DMS153 (cell line): ENCODE data around the gene VCPKMT.
"Not testable (repeated sequence)": the region's sequence is repeated elsewhere in the genome, so short reads cannot be mapped to it uniquely, and the experiment has no call there.

Experiments
- DNase-seq: peaks from one replicate; lab custom pipeline; 2025; lab: John Stamatoyannopoulos, UW

The VCPKMT gene

GRCh38 chr14:50092006-50092555 is 24.3 kb downstream of the VCPKMT start:
- DNase-seq, result no peak

DNA sequence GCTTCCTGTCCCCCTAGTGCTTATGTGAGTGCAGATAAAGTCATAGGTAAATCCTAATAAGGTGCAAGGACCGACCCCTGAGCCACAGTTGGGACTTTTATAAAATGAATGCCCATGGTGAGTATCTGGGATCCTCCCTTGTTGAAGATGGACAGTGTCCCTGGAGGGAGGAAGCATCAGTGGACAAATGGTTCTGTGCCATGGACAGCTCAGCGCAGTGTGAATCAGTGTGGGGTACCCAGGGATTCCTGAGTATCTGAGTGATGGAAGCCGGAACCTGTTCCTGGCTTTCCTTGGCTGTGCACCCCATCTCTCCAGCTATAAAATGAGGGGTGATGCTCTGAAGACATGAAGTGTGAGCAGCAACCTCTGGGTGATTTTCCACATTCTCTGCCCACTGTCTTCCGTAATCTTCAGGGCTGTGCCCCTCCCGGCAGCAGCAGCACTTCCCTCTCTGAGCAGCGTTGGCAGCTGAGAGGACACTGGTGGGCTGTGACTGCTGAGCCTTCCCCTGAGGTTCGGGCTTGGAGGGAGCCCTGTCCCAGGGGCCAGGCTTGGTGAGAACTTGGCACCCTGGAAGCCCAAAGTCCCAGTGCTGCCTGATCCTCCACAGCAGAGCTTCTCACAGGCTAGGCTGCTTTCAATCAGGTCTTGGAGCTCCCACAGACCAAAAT is 25.0 kb downstream of the VCPKMT start:
- no peak for DNase-seq

DNA sequence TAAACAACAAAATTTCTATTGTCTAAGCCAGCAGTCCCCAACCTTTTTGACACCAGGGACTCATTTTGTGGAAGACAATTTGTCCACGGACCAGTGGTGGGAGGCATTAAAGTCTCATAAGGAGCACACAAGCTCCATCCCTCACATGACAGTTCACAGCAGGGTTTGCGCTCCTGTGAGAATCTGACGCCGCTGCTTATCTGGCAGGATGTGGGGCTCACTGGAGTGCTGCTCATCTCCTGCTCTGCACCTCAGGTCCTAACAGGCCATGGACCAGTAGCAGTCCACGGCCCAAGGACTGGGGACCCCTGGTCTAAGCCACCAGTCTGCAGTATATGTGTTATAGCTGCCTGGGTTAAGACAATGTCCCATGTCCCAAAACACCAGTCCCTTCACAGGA is 27.2 kb downstream of the VCPKMT start:
- DNase-seq, result no peak

DNA sequence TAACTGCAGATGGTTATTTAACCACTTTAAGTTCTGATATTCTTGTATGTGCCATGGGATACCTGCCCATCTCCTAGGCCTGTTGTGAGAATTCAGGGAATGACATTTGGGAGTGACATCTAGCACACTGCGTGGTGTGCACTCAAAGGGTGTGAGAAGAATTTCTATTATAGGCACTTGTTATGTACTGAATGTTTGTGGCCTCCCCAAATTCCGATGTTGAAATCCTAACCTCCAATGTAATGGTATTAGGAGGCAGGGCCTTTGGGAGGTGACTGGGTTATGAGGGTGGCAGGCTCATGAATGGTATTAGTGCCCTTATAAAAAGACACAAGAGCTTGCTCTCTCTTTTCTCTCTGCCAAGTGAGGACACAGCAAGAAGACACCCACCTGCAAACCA is 27.6 kb downstream of the VCPKMT start:
- DNase-seq, result no peak

DNA sequence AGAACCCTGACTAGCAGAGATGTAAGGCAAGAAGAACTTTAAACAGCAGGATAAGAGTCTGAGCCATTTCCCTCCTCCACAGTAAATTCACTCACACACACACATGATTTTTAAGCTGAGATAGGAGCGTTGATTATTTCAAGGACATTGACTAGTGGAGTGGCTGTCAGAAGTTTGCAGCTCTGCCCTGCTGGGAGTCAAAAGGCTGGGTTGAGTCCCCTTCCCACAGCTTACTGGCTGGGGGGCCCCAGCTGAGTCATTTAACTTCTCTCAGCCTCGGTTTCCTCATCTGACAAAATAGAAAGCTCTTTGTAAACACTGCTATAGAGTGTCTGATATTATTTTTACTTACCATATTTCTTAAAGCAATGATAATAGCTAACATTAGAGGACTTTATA is 28.3 kb downstream of the VCPKMT start:
- no peak for DNase-seq

DNA sequence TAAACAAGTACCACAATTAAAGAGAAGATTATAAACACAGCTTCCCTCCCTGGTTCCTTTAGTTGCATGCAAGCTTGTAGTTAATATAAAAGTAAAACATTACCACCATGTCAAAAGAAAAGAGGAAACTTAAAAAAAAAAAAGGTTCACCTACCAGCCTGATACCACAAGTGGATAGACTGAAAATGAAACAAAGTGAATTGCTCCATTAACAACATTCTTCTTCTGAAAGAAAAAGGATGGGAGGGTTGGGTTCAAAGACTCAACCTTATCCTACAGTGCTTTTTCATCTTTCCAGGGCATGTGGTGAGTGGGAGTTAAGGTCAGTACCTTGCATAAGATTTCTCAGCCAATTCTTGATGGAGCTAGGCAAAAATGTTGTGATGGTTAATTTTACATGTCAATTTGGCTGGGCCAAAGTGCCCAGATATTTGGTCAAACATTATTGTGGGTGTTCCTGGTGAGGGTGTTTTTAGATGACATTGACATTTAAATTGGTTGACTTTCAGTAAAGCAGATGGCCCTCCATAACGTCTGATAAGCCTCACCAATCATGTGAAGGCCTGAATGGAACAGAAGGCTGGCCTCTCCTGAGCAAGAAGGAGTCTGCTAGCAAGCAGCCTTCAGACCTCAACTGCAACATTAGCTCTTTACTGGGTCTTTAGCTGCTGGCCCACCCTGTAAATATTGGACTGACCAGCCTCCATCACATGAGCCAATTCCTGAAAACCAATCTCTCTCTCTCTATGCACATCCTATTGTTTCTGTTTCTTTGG is 28.8 kb downstream of the VCPKMT start:
- no peak for DNase-seq

- no peak for DNase-seq
These were observed 30.1 kb downstream of the VCPKMT start for GRCh38 chr14:50086321-50086711.

- no peak for DNase-seq
These were observed 30.6 kb downstream of the VCPKMT start for GRCh38 chr14:50085570-50086320.

DNA sequence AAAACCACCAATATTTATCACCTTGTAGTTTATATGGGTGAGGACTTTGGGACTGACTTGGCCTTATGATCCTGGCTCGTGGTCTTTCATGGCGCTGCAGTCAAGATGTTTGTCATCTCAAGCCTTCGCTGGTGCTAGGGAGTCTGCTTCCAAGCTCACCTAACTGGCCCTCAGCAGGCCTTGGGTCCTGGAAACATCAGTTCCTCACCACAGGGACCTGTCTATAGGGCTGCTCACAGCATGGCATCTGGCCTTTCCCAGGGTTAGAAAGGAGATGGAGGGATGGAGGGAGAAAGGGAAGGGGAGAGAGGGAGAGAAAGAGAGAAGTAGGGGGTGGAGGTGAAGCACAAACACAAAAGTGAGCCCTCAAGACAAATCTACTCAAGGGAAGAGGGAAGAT is 31.7 kb downstream of the VCPKMT start:
- no peak for DNase-seq

DNA sequence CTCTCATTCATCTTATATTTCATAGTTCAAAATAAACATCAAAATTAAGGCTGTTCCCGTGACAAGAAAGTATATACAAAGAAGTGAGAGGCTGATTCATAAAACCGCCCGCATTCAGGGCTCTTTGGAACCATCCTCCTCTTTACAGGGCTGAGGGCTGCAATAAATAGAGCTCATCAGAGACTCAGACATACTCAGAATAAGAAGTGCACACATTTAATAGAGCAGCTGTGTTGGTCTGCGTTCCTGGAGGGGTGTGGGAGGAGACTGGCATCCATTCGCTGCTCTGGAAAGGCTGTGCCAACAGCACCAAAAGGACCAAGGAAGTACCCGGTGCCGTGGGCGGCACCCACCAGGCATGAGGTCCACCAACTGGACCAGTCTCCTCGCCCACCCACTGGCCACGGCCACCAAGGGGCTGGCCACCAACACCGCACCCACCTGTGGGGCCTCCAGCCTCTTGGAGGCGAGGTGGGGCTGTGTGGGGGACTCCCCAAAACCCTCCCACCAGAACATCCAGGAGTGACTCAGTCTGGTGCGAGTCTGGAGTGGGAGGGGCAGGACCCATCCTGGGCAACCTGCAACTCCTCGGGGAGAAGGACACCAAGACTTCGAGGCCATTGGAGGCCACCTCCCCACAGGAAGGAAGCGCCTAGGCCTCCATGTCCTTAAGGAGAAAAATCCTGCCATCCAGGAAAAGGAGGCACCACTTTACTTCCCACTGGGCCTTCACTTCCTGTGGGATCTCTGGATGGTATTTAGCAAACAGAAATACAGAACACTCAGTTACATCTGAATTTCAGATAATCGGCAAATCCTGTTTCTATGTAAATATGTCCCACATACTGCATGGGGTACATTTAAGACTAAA is 32.7 kb downstream of the VCPKMT start:
- no peak for DNase-seq

GRCh38 chr14:50082784-50083466 is 33.4 kb downstream of the VCPKMT start:
- no peak for DNase-seq

- no peak for DNase-seq
These were observed 34.0 kb downstream of the VCPKMT start for GRCh38 chr14:50082308-50082742.

GRCh38 chr14:50079103-50079502 is 37.3 kb downstream of the VCPKMT start:
- not testable (repeated sequence) for DNase-seq

DNA sequence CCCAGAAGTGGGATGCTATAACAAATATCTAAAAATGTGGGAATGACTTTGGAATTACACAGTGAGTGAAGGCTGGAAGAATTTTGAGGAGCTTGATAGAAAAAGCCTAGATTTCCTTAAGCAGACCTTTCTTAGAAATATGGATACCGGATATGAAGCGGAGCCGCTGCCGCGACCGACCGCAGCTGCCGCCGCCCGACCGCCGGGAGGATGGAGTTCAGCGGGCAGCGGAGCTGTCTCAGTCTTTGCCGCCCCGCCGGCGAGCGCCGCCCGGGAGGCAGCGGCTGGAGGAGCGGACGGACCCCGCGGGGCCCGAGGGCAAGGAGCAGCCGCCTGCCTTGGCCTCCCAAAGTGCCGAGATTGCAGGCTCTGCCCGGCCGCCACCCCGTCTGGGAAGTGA is 42.7 kb downstream of the VCPKMT start:
- DNase-seq, result not testable (repeated sequence)

DNA sequence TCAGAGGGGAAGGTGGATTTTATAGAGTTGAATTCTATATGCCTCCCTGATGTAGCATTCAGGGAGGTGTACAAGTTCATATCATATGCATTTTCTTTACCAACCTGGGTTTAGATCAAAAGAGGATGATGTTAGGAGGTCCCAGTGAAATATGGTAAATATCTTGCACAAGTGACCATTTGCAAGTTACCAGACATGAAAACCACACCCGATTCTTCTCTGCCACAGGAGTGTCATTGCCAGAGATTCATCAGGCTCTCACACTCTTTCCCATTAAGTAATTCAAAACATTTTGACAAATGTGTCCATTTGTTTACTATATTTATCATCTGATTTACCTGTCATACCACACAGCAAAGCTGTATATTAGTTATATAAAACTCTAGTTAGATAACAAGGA is 44.0 kb downstream of the VCPKMT start:
- DNase-seq, result no peak

DNA sequence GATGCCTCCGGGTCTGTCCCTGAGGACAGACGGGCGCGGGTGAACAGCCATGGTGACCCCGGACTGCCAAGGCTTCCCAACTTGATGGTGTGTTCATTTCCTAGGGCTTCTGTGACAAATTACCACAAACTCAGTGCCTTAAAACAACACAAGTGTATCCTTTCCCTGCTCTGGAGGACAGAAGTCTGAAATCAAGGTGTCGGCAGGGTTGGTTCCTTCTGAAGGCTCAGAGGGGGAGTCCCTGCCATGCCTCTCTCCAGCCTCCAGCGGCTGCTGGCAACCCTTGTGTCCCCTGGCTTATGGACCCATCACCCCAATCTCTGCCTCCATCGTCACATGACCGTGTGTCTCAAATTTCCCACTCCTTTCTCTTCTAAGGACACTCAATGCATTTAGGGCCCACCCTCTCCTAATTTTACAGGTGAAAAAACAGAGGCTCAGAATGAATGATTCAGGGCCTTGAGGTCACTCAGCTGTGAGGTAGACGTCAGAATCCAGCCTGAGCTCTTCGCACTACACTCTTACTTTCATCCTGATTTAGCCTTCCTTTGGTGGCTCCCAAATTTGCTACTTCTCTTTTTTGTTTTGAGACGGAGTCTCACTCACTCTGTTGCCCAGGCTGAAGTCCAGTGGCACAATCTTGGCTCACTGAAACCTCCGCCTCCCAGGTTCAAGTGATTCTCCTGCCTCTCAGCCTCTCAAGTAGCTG is 45.4 kb downstream of the VCPKMT start:
- DNase-seq, result no peak

GRCh38 chr14:50070230-50070629 is 46.1 kb downstream of the VCPKMT start:
- DNase-seq, result no peak

- DNase-seq, result peak; percentile 14
These were observed 47.0 kb downstream of the VCPKMT start for GRCh38 chr14:50069325-50069724.

- no peak for DNase-seq
These were observed 47.9 kb downstream of the VCPKMT start for GRCh38 chr14:50068496-50068895.

DNA sequence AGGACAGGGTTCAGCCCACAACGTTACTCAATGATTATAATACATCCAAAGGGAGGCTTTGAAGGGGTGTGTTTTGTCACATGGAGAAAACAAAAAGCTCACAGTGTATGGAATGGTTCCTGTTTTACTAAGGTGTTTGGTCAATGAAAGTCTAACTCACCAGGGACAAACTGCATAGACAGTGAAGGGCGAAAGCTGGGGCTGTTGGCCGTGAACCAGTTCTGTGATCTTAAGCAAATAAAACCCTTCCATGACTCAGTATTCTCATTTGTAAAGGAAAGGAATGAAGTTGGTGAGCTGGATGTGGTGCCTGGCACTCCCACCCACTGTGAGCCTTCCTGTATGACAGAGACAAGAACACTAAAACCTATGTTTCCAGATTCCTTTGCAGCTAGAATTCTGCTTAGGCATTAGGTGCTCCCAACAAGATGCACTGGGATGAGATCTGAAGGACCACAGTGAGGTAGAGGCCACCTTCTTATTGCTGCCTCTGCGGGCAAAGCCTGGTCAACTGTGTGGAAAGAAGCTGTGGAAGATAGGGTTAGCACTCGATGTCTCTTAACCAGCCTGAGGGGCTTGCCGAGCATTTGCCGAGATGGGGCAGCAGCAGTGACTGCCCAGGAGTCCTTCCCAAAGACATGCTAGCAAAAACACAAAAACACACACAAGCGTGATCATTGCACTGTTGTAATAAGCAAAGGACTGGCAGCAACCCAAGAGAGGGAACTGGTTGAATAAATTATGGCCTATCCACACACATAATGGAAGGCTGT is 48.5 kb downstream of the VCPKMT start:
- DNase-seq, result peak; percentile 71
